ENCODE data around the gene LRRC2.

- no peak for TF ChIP-seq CTCF (IDR thresholded peaks at IDR 0.05; ENCODE audit: low read depth, low read length)
- no peak for TF ChIP-seq EZH2phosphoT487 (IDR thresholded peaks at IDR 0.05; ENCODE audit: low read depth)
These were observed 12.9 kb downstream of the LRRC2 start for GRCh38 chr3:46553154-46553553.

Data from OCI-LY3 (cell line).